Neuronal stem cell (in vitro differentiated cells): ENCODE measurements around the gene ICA1.

Experiments used
- DNase-seq: peaks from one replicate; pipeline ENCODE4 v3.0.0-alpha.2; 2013; ENCODE audit warnings: low spot score
- H2AFZ ChIP-seq: one replicate; pipeline ENCODE4 v1.6.1; 2013; ENCODE audit warnings: mild to moderate bottlenecking, low read length, inconsistent platforms
- H2AK5ac ChIP-seq: 2 replicates; pipeline ENCODE4 v1.6.1; 2013; ENCODE audit warnings: low read depth, mild to moderate bottlenecking, inconsistent platforms, low read length, moderate library complexity, mixed read lengths
- H2BK120ac ChIP-seq: 2 replicates; pipeline ENCODE4 v1.6.1; 2013; ENCODE audit warnings: low read depth, mild to moderate bottlenecking, inconsistent platforms, low read length, moderate library complexity, mixed read lengths
- H2BK12ac ChIP-seq: one replicate; pipeline ENCODE4 v1.6.1; 2013; ENCODE audit warnings: low read length, inconsistent platforms
- H2BK15ac ChIP-seq: 2 replicates; pipeline ENCODE4 v1.6.1; 2013; ENCODE audit warnings: mild to moderate bottlenecking, low read length, inconsistent platforms, mixed read lengths
- H2BK5ac ChIP-seq: one replicate; pipeline ENCODE4 v1.6.1; 2013; ENCODE audit warnings: inconsistent platforms, mild to moderate bottlenecking, low read length, moderate library complexity
- H3K14ac ChIP-seq: one replicate; pipeline ENCODE4 v1.6.1; 2013; ENCODE audit warnings: low read length, inconsistent platforms
- H3K18ac ChIP-seq: 2 replicates; pipeline ENCODE4 v1.6.1; 2013; ENCODE audit warnings: low read length, inconsistent platforms
- H3K23ac ChIP-seq: 2 replicates; pipeline ENCODE4 v1.6.1; 2013; ENCODE audit warnings: low read depth, mild to moderate bottlenecking, mixed read lengths, low read length, inconsistent platforms; ENCODE audit not compliant: poor library complexity
- H3K27ac ChIP-seq: replicated peaks from 3 replicates; pipeline ENCODE4 v1.5.1; 2013; ENCODE audit warnings: low read length, inconsistent platforms
- H3K27me3 ChIP-seq, 3 experiments: 2 replicates each; pipeline ENCODE4 v1.6.1; 2013; ENCODE audit warnings: low read length in 3 of 3, mild to moderate bottlenecking in 2 of 3, inconsistent platforms in 1 of 3, low read depth in 1 of 3, mixed read lengths in 1 of 3, moderate library complexity in 1 of 3; ENCODE audit not compliant: control insufficient read depth in 3 of 3, insufficient read depth in 3 of 3
- H3K36me3 ChIP-seq, 2 donors: replicated peaks in 1 of 2; 2 replicates each; pipeline ENCODE4 v1.6.1; 2013; ENCODE audit warnings: low read length in 2 of 2; ENCODE audit not compliant: control insufficient read depth in 2 of 2, insufficient read depth in 2 of 2
- H3K4ac ChIP-seq: 2 replicates; pipeline ENCODE4 v1.6.1; 2013; ENCODE audit warnings: inconsistent platforms, mild to moderate bottlenecking, low read length, moderate library complexity
- H3K4me1 ChIP-seq, 2 donors: 1 replicate in 1 of 2; 2 replicates in 1 of 2; pipeline ENCODE4 v1.6.1; 2013; ENCODE audit warnings: low read length in 2 of 2, low read depth in 1 of 2; ENCODE audit not compliant: control insufficient read depth in 2 of 2, insufficient read depth in 1 of 2
- H3K4me2 ChIP-seq: one replicate; pipeline ENCODE4 v1.6.1; 2013; ENCODE audit warnings: mild to moderate bottlenecking, low read length, inconsistent platforms; ENCODE audit not compliant: insufficient read depth, poor library complexity, severe bottlenecking
- H3K4me3 ChIP-seq, 2 donors: 2 replicates each; pipeline ENCODE4 v1.5.1; 2013; ENCODE audit warnings: low read length in 2 of 2, mild to moderate bottlenecking in 2 of 2, inconsistent platforms in 1 of 2, moderate library complexity in 1 of 2
- H3K79me1 ChIP-seq: one replicate; pipeline ENCODE4 v1.6.1; 2013; ENCODE audit warnings: low read depth, mild to moderate bottlenecking, inconsistent platforms, low read length, moderate library complexity
- H3K9ac ChIP-seq: one replicate; pipeline ENCODE4 v1.6.1; 2013; ENCODE audit warnings: mild to moderate bottlenecking, low read depth, low read length, inconsistent platforms; ENCODE audit not compliant: poor library complexity
- H3K9me3 ChIP-seq, 2 donors: replicated peaks in 1 of 2; 2 replicates each; pipeline versions ENCODE3 to v1.6.1; 2013; ENCODE audit warnings: low read length in 2 of 2, mild to moderate bottlenecking in 2 of 2, inconsistent platforms in 1 of 2, low read depth in 1 of 2, mixed read lengths in 1 of 2, moderate library complexity in 1 of 2; ENCODE audit not compliant: control insufficient read depth in 2 of 2, insufficient read depth in 1 of 2
- H4K8ac ChIP-seq: one replicate; pipeline ENCODE4 v1.6.1; 2013; ENCODE audit warnings: low read depth, mild to moderate bottlenecking, inconsistent platforms, low read length, moderate library complexity
- H4K91ac ChIP-seq: one replicate; pipeline ENCODE4 v1.6.1; 2013; ENCODE audit warnings: low read length, low read depth, mild to moderate bottlenecking, inconsistent platforms; ENCODE audit not compliant: poor library complexity
- WGBS, 2 donors: extraction: QIAGEN DNeasy Blood & Tissue Kit; methylation state at CpG; one replicate each; pipeline ENCODE4 v1.1.7; 2013; ENCODE audit warnings: missing lambda C conversion rate in 2 of 2, mixed read lengths in 1 of 2; ENCODE audit not compliant: insufficient read length in 2 of 2, insufficient replicate concordance in 1 of 2; ENCODE audit errors: extremely low coverage in 2 of 2; 5-methylcytosine and 5-hydroxymethylcytosine counted together

The ICA1 gene

GRCh38 chr7:8205537-8205936 is 56.4 kb downstream of the ICA1 start:
- no peak overlapping the region for H3K14ac ChIP-seq
- DNase-seq = no peak
- H2AK5ac ChIP-seq = no peak overlapping the region
- no peak overlapping the region for H2BK12ac ChIP-seq
- H3K4me1 ChIP-seq = peaks cover 9 to 32% of the 10 kb centered on the region in 2 donors
- no peaks in the 10 kb centered on the region for H3K9me3 ChIP-seq
- H3K27ac ChIP-seq = no peak overlapping the region
- H3K18ac ChIP-seq = no peak overlapping the region
- no peak overlapping the region for H3K9ac ChIP-seq
- no peak overlapping the region for H2BK5ac ChIP-seq
- no peak overlapping the region for H2BK15ac ChIP-seq
- H2AFZ ChIP-seq = no peak overlapping the region
- no CpG with 5 or more reads among the region's 5 CpGs for WGBS, 2 donors
- no peak overlapping the region for H4K8ac ChIP-seq
- H3K36me3 ChIP-seq = no peaks in the 10 kb centered on the region
- H3K4me2 ChIP-seq = no peak overlapping the region
- no peak overlapping the region for H4K91ac ChIP-seq
- H3K27me3 ChIP-seq = no peaks in the 10 kb centered on the region
- no peak overlapping the region for H3K4ac ChIP-seq
- no peak overlapping the region for H3K4me3 ChIP-seq
- no peak overlapping the region for H3K23ac ChIP-seq
- no peak overlapping the region for H2BK120ac ChIP-seq
- H3K79me1 ChIP-seq = no peaks in the 10 kb centered on the region

- Histone ChIP-seq H3K18ac (no peak overlapping the region), H3K23ac (no peak overlapping the region), H2BK120ac (no peak overlapping the region), H3K4me2 (no peak overlapping the region), H3K27ac (no peak overlapping the region), H3K4ac (no peak overlapping the region), H3K9ac (no peak overlapping the region), H3K4me3 (no peak overlapping the region), H3K36me3 (no peaks in the 10 kb centered on the region), H2BK15ac (no peak overlapping the region), H2AK5ac (no peak overlapping the region), H2AFZ (no peak overlapping the region), H2BK5ac (no peak overlapping the region), H3K14ac (no peak overlapping the region), H3K79me1 (no peaks in the 10 kb centered on the region), H3K27me3 (no peaks in the 10 kb centered on the region), H4K8ac (no peak overlapping the region), H3K4me1 (peaks cover 8 to 27% of the 10 kb centered on the region in 2 donors), H3K9me3 (no peaks in the 10 kb centered on the region), H2BK12ac (no peak overlapping the region), H4K91ac (no peak overlapping the region)
- DNase-seq = no peak
- WGBS, 2 donors = no CpG with 5 or more reads among the region's 2 CpGs
Observed at GRCh38 chr7:8205031-8205387, 57.0 kb downstream of the ICA1 start.

- Histone ChIP-seq H3K9ac (no peak overlapping the region), H3K27ac (no peak overlapping the region), H3K4me2 (no peak overlapping the region), H2AK5ac (no peak overlapping the region), H3K14ac (no peak overlapping the region), H3K18ac (no peak overlapping the region), H2BK15ac (no peak overlapping the region), H2AFZ (no peak overlapping the region), H2BK5ac (no peak overlapping the region), H3K36me3 (no peaks in the 10 kb centered on the region), H3K27me3 (no peaks in the 10 kb centered on the region), H4K8ac (no peak overlapping the region), H4K91ac (no peak overlapping the region), H3K9me3 (no peaks in the 10 kb centered on the region), H3K23ac (no peak overlapping the region), H3K4me3 (no peak overlapping the region), H2BK120ac (no peak overlapping the region), H3K4me1 (peaks cover 4 to 22% of the 10 kb centered on the region in 2 donors), H3K79me1 (no peaks in the 10 kb centered on the region), H3K4ac (no peak overlapping the region), H2BK12ac (no peak overlapping the region)
- WGBS, 2 donors = no CpG with 5 or more reads among the region's 7 CpGs
- DNase-seq = no peak
Observed at GRCh38 chr7:8204339-8205030, 57.5 kb downstream of the ICA1 start.

GRCh38 chr7:8201846-8202441 is 60.0 kb downstream of the ICA1 start:
- Histone ChIP-seq H2BK15ac (no peak overlapping the region), H2BK12ac (no peak overlapping the region), H2AFZ (no peak overlapping the region), H3K79me1 (no peaks in the 10 kb centered on the region), H3K9me3 (no peaks in the 10 kb centered on the region), H3K9ac (no peak overlapping the region), H4K91ac (no peak overlapping the region), H3K27me3 (no peaks in the 10 kb centered on the region), H3K27ac (no peak overlapping the region), H3K4me2 (no peak overlapping the region), H3K36me3 (no peaks in the 10 kb centered on the region), H3K18ac (no peak overlapping the region), H2BK120ac (no peak overlapping the region), H3K4me3 (no peak overlapping the region), H2BK5ac (no peak overlapping the region), H2AK5ac (peak overlapping the region; percentile 16), H3K4ac (no peak overlapping the region), H3K4me1 (peaks cover 1 to 4% of the 10 kb centered on the region in 2 donors), H3K14ac (no peak overlapping the region), H4K8ac (no peak overlapping the region), H3K23ac (no peak overlapping the region)
- DNase-seq = no peak
- no CpG with 5 or more reads among the region's 3 CpGs for WGBS, 2 donors
